IPS DF 6.9 (cell line): Measurements from ENCODE around the gene PNRC1.

Experiments
- DNase-seq: peaks from one replicate; pipeline ENCODE4 v3.0.0-alpha.2; 2013; ENCODE audit warnings: low read depth, low spot score
- H3K27ac ChIP-seq: one replicate; pipeline ENCODE4 v1.5.1; 2013; ENCODE audit warnings: low read length, control low read depth
- H3K27me3 ChIP-seq: 2 replicates; pipeline ENCODE4 v1.6.1; 2013; ENCODE audit warnings: mild to moderate bottlenecking, low read length; ENCODE audit not compliant: control insufficient read depth, insufficient read depth
- H3K36me3 ChIP-seq: 2 replicates; pipeline ENCODE4 v1.6.1; 2013; ENCODE audit warnings: low read length; ENCODE audit not compliant: control insufficient read depth, insufficient read depth
- H3K4me1 ChIP-seq: 2 replicates; pipeline ENCODE4 v1.6.1; 2013; ENCODE audit warnings: low read length; ENCODE audit not compliant: control insufficient read depth, insufficient read depth
- H3K4me3 ChIP-seq: 2 replicates; pipeline ENCODE4 v1.5.1; 2013; ENCODE audit warnings: mild to moderate bottlenecking, low read length
- H3K9me3 ChIP-seq: 2 replicates; pipeline ENCODE4 v1.6.1; 2013; ENCODE audit warnings: low read length, inconsistent platforms; ENCODE audit not compliant: control insufficient read depth, insufficient read depth
- WGBS: extraction: QIAGEN DNeasy Blood & Tissue Kit; methylation state at CpG from one replicate; pipeline ENCODE4 v1.1.7; 2013; ENCODE audit warnings: mixed read lengths, missing lambda C conversion rate; ENCODE audit not compliant: insufficient read length, insufficient coverage; 5-methylcytosine and 5-hydroxymethylcytosine counted together

The PNRC1 gene

DNA sequence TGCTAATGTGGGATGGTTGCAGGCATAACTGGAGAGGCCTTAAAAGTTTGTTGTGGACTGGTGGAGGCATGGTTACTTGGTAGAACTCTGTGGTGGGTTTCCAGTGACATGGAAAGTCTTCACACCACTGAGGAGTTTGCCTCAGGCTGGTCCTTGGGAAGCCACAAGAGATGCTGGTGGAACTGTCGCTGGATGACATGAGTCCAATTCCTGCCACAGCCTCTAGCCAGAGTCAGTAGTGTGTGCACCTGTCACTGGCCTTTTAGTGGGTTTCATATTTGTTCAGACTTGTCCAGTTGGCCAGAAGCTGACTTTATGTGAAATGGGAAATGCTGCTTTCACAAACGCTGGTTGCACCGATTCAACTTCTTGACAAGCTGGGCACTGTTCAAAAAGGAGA is 51.0 kb downstream of the PNRC1 start:
- H3K27ac ChIP-seq, result no peak overlapping the region
- no CpG with 5 or more reads among the region's 3 CpGs for WGBS
- H3K9me3 ChIP-seq, result no peaks in the 10 kb centered on the region

GRCh38 chr6:89132057-89132456 is 51.5 kb downstream of the PNRC1 start:
- peaks cover 9% of the 10 kb centered on the region; the same call in 1 of the 2 replicates for H3K27me3 ChIP-seq
- no peaks in the 10 kb centered on the region for H3K36me3 ChIP-seq
- H3K4me3 ChIP-seq, result no peak overlapping the region
- no peak for DNase-seq
- no peaks in the 10 kb centered on the region for H3K9me3 ChIP-seq
- no peaks in the 10 kb centered on the region for H3K4me1 ChIP-seq
- WGBS, result no CpG with 5 or more reads among the region's 2 CpGs
- H3K27ac ChIP-seq, result no peak overlapping the region

More for the DNA sequence above, 51.0 kb downstream of the PNRC1 start:
- peaks cover 9% of the 10 kb centered on the region; the same call in 1 of the 2 replicates for H3K27me3 ChIP-seq
- H3K4me1 ChIP-seq, result no peaks in the 10 kb centered on the region
- DNase-seq, result no peak
- H3K36me3 ChIP-seq, result no peaks in the 10 kb centered on the region
- H3K4me3 ChIP-seq, result no peak overlapping the region

GRCh38 chr6:89133981-89134380 is 53.4 kb downstream of the PNRC1 start:
- Histone ChIP-seq H3K27me3 (peaks cover 9% of the 10 kb centered on the region; the same call in 1 of the 2 replicates), H3K9me3 (no peaks in the 10 kb centered on the region), H3K4me1 (no peaks in the 10 kb centered on the region), H3K36me3 (no peaks in the 10 kb centered on the region), H3K27ac (no peak overlapping the region), H3K4me3 (no peak overlapping the region)
- DNase-seq, result no peak
- no CpG with 5 or more reads among the region's 9 CpGs for WGBS

- DNase-seq, result no peak
- Histone ChIP-seq H3K4me3 (no peak overlapping the region), H3K27ac (no peak overlapping the region), H3K36me3 (no peaks in the 10 kb centered on the region), H3K9me3 (no peaks in the 10 kb centered on the region), H3K4me1 (no peaks in the 10 kb centered on the region), H3K27me3 (peaks cover 9% of the 10 kb centered on the region; the same call in 1 of the 2 replicates)
- whole genome bisulfite sequencing, result no CpG with 5 or more reads among the region's 3 CpGs
These were observed 54.2 kb downstream of the PNRC1 start for GRCh38 chr6:89134723-89135122.
